RWPE1 (cell line): Measurements from ENCODE around the gene STUB1.
A peak's percentile ranks its signal among the peaks of the same experiment; 100 is the strongest.

Experiments used
- CTCF ChIA-PET: fragments of 350-600 bp; sonication (Branson Sonifier 250); formaldehyde crosslinking; extraction: SDS; loops from one replicate; lab custom pipeline; 2021; lab: Yijun Ruan, JAX
- POLR2A ChIA-PET: fragments of 400-600 bp; formaldehyde crosslinking; extraction: SDS; loops from one replicate; lab custom pipeline; 2020; ENCODE audit warnings: antibody characterized with exemption; ENCODE audit not compliant: low non-redundant PET; lab: Yijun Ruan, JAX
- DNase-seq: peaks from one replicate; pipeline ENCODE4 v3.0.0; 2012; ENCODE audit warnings: low spot score
- H3K27ac ChIP-seq: fragments of 450-650 bp; 2 replicates; pipeline ENCODE4 v1.5.1; 2017
- TF ChIP-seq, protein P1 (sequence below): fragments of 450-650 bp; conservative IDR thresholded peaks from 2 replicates; pipeline ENCODE4 v1.5.1; 2017; ENCODE audit warnings: low read depth, mild to moderate bottlenecking

Gene STUB1

GRCh38 chr16:719815-720446, 39.7 kb downstream of the STUB1 start:
- ChIA-PET CTCF (interaction anchor here (0.6 to 1.3 kb wide), 5 partner anchors 21 to 138 kb away, joined by 3 to 4 read pairs (median 3); partner anchors contain the start of gene CIAO3), POLR2A (interaction anchor here (0.6 to 0.7 kb wide), 3 partner anchors 52 to 644 kb away, joined by 3 to 8 read pairs (median 3); no protein-coding TSS in a partner anchor)
- peak overlapping the region; percentile 95 for H3K27ac ChIP-seq
- TF ChIP-seq, protein P1, sequence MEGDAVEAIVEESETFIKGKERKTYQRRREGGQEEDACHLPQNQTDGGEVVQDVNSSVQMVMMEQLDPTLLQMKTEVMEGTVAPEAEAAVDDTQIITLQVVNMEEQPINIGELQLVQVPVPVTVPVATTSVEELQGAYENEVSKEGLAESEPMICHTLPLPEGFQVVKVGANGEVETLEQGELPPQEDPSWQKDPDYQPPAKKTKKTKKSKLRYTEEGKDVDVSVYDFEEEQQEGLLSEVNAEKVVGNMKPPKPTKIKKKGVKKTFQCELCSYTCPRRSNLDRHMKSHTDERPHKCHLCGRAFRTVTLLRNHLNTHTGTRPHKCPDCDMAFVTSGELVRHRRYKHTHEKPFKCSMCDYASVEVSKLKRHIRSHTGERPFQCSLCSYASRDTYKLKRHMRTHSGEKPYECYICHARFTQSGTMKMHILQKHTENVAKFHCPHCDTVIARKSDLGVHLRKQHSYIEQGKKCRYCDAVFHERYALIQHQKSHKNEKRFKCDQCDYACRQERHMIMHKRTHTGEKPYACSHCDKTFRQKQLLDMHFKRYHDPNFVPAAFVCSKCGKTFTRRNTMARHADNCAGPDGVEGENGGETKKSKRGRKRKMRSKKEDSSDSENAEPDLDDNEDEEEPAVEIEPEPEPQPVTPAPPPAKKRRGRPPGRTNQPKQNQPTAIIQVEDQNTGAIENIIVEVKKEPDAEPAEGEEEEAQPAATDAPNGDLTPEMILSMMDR, result peak; percentile 45
- no peak for DNase-seq

DNA sequence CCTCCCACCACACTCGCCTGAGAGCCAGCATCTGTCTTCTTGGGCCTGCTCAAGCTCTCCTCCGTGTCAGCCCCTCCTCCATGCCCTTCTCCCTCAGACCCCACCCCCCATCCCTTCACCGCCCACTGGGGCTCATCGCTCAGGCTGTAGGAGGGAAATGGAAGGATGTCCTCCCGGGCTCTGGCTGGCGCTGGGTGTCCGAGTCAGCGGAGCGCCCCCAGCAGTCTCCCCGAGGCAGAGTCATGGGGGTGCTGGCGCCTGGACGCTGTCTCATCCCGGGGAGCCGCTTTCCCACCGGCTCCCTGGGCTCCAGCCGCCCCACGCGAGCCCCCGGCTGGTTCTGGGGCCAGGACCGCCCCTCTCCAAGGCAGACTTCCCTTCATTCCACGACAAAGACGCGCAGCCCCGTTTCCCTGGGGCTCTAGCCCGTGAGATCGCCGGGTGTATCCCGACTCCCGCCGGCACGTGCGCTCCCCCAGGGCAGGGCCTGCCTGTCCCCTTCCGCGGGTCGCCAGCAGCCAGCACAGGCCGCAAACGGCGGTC, 40.3 kb downstream of the STUB1 start:
- DNase-seq, result no peak
- CTCF ChIA-PET, result interaction anchor here (0.5 to 1.3 kb wide), 5 partner anchors 8 to 27 kb away, joined by 3 read pairs; partner anchors contain the start of gene CIAO3
- POLR2A ChIA-PET, result interaction anchor here (1.3 kb wide), 1 partner anchor 8 kb away, joined by 3 read pairs; no protein-coding TSS in a partner anchor
- TF ChIP-seq, protein P1, result peak; percentile 14; the same call in 1 of the 2 replicates
- peak overlapping the region; percentile 95 for H3K27ac ChIP-seq

DNA sequence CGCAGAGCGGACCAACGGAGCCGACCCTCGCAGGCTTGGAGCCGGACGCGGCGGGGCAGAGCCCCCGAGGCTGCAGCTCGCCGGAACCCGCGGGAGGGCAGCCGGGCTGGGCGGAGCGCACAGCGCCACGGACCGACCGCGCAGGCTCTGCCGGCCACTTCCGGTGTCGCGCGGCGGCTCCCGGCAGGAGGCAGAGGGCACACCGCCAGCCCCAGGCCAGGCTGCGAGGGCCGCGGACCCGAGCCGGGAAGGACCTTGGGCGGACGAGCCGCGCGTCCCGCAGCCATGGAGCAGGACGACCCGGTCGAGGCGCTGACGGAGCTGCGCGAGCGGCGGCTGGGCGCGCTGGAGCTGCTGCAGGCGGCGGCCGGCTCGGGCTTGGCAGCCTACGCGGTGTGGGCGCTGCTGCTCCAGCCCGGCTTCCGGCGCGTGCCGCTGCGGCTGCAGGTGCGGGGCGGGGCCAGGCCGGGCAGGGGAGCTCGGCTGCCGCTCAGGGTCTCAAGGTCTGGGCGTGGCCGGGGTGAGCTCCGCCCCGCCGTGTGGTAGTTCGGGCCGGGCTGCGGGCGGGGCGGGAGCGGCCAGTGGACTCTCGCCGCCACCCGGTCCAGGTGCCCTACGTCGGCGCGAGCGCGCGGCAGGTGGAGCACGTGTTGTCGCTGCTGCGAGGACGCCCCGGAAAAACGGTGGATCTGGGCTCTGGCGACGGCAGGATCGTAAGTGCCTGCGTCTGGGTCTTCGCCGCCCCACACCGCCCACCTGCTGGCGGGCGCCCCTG, 41.0 kb downstream of the STUB1 start, which contains the start of gene ANTKMT:
Gene ANTKMT, plus strand, starts transcription at position 157 of the 775 bp plus-strand sequence. Its CDS starts 129 bp downstream, at position 286.
- peak; percentile 77 for DNase-seq
- TF ChIP-seq, protein P1, result 0 out of 2 replicates have a peak, but pooled peaks have one; percentile 1
- POLR2A ChIA-PET, result interaction anchor here (1.3 to 2.3 kb wide), 2 partner anchors 8 to 26 kb away, joined by 3 to 8 read pairs; no protein-coding TSS in a partner anchor
- H3K27ac ChIP-seq, result peak within 1 kb of the TSS; percentile 95
- CTCF ChIA-PET, result interaction anchor here (0.5 to 1.3 kb wide), 7 partner anchors 9 to 63 kb away, joined by 3 to 4 read pairs (median 3); partner anchors contain the start of genes CIAO3 and WDR24

- peak overlapping the region; percentile 95 for H3K27ac ChIP-seq
- POLR2A ChIA-PET, result interaction anchor here (1.3 to 2.3 kb wide), 2 partner anchors 9 to 26 kb away, joined by 3 to 8 read pairs; no protein-coding TSS in a partner anchor
- no peak for DNase-seq
- TF ChIP-seq, protein P1, result no peak
- CTCF ChIA-PET, result interaction anchor here (0.6 to 1.1 kb wide), 5 partner anchors 9 to 63 kb away, joined by 3 to 5 read pairs (median 4); partner anchors contain the start of genes RHOT2 and WDR24
These were observed 41.7 kb downstream of the STUB1 start for GRCh38 chr16:721765-722540.

DNA sequence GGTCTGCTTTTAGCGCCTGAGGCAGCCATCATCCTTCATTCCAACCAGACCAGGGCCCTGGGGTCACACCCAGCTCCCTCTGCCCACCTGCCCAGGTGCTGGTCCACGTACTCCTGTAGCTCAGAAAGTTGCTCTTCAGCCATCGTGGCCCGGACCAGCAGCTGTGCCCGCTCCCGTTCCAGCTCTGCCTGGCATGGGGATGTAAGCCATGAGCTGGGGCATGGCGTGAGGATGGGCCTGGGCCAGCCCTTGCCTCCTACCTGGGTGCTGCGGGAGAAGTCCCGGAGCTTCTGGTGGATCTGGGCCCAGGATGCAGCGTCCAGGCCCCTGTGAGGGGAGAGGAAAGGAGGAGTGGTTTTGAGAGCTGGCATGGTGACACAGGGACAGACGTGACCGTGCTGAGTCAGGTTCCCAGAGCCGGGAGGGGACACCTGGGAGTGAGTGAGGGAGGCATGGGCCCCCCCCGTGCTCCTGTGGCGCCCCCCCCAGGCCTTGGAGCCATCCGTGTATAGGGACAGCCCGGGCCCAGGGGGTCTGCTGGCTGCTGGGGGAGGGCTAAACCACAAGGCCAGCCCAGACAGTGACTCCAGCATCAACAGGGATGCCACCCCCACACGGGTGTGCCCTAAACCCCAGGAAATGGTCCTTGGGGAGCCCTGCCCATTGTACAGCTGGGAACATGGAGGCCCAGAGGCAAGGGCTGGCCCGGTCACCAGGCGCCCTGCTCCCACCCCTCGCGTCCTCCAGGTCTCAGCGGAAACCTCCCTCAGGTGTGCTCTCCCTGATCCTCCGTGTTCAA, 42.8 kb downstream of the STUB1 start:
- ChIA-PET POLR2A (interaction anchor here (0.6 to 2.3 kb wide), 2 partner anchors 28 to 52 kb away, joined by 3 to 8 read pairs; no protein-coding TSS in a partner anchor), CTCF (interaction anchor here (0.6 to 0.8 kb wide), 4 partner anchors 10 to 23 kb away, joined by 3 to 4 read pairs (median 3); partner anchors contain the start of gene CIAO3)
- no peak for DNase-seq
- peak overlapping the region; percentile 95 for H3K27ac ChIP-seq
- TF ChIP-seq, protein P1, result no peak
